ENCODE measurements around the gene ABTB2.

DNA sequence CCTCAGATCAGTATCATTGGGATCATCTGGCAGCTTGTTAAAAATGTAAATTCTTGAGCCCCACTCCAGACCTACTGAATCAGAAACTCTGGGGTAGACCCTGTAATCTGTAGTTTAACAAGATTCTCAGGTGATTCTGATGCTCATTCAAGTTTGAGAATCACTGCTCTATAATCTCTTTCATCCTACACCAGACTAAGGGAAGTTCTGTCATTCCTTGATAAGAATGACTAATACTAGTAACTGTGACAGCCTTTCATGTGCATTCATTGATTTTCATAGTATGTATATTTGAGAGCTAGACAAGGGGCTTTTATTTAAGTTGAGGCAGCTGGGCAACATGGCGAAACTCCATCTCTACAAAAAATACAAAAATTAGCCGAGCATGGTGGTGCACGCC, 222.4 kb downstream of the ABTB2 start:
- TF ChIP-seq EP300 (IDR thresholded peaks at IDR 0.05) (no peak), POLR2AphosphoS5 (IDR thresholded peaks at IDR 0.05) (no peak), POLR2A (IDR thresholded peaks at IDR 0.05) (no peak)
- TF ChIP-seq, protein P1, sequence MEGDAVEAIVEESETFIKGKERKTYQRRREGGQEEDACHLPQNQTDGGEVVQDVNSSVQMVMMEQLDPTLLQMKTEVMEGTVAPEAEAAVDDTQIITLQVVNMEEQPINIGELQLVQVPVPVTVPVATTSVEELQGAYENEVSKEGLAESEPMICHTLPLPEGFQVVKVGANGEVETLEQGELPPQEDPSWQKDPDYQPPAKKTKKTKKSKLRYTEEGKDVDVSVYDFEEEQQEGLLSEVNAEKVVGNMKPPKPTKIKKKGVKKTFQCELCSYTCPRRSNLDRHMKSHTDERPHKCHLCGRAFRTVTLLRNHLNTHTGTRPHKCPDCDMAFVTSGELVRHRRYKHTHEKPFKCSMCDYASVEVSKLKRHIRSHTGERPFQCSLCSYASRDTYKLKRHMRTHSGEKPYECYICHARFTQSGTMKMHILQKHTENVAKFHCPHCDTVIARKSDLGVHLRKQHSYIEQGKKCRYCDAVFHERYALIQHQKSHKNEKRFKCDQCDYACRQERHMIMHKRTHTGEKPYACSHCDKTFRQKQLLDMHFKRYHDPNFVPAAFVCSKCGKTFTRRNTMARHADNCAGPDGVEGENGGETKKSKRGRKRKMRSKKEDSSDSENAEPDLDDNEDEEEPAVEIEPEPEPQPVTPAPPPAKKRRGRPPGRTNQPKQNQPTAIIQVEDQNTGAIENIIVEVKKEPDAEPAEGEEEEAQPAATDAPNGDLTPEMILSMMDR (IDR thresholded peaks at IDR 0.05), result no peak

Measured in upper lobe of left lung (tissue), 4 donors.